NK-92 treated with Interleukin-12 subunit alpha and Interleukin-12 subunit beta, amount 100 ng/mL, for 24 hours (cell line): Measurements from ENCODE around the gene SART3.
A peak's percentile ranks its signal among the peaks of the same experiment; 100 is the strongest.

Experiments
- DNase-seq: peaks from one replicate; lab custom pipeline; 2025; lab: John Stamatoyannopoulos, UW

Gene SART3, protein sequence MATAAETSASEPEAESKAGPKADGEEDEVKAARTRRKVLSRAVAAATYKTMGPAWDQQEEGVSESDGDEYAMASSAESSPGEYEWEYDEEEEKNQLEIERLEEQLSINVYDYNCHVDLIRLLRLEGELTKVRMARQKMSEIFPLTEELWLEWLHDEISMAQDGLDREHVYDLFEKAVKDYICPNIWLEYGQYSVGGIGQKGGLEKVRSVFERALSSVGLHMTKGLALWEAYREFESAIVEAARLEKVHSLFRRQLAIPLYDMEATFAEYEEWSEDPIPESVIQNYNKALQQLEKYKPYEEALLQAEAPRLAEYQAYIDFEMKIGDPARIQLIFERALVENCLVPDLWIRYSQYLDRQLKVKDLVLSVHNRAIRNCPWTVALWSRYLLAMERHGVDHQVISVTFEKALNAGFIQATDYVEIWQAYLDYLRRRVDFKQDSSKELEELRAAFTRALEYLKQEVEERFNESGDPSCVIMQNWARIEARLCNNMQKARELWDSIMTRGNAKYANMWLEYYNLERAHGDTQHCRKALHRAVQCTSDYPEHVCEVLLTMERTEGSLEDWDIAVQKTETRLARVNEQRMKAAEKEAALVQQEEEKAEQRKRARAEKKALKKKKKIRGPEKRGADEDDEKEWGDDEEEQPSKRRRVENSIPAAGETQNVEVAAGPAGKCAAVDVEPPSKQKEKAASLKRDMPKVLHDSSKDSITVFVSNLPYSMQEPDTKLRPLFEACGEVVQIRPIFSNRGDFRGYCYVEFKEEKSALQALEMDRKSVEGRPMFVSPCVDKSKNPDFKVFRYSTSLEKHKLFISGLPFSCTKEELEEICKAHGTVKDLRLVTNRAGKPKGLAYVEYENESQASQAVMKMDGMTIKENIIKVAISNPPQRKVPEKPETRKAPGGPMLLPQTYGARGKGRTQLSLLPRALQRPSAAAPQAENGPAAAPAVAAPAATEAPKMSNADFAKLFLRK

DNA sequence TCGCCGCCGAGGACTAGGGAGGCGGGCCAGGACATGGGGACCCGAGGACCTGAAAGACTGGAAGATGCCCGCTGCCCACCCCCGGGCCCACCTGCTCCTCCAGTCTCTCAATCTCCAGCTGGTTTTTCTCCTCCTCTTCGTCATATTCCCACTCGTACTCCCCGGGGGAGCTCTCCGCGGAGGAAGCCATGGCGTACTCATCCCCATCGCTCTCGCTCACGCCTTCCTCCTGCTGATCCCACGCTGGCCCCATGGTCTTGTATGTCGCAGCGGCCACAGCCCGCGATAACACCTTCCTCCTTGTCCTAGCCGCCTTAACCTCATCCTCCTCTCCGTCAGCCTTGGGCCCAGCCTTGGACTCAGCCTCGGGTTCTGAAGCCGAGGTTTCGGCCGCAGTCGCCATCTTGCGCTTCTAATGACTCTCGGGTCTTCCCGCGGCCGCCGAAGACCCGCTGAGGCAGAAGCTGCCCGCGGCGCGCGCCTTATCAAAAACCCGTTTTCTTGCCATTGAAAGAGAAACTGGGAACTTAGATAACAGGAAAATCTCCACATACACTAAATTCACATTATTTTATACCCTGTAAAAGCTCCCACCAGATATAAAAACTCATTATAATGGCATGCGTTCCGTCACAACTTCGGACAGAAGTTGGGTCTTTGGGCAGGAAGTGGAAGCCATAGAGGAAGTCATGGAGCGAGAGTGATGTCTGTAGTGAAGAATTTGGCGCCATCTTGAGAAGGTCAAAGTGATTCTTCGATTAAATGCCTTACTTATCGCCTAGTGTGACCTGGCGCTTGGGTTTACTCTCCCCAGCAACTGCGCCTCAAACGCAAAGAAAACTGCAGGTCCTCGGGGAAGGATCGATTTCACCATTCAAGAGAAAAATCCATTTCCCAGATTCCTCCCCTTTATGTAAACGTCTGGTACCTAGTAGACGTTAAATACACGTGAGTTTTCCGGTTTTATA lies at the start of gene SART3:
Gene SART3 (minus strand): TSS at position 422 of the 968 bp plus-strand sequence. CDS start 19 bp downstream, at position 403.
- DNase-seq = peak; percentile 60

DNA sequence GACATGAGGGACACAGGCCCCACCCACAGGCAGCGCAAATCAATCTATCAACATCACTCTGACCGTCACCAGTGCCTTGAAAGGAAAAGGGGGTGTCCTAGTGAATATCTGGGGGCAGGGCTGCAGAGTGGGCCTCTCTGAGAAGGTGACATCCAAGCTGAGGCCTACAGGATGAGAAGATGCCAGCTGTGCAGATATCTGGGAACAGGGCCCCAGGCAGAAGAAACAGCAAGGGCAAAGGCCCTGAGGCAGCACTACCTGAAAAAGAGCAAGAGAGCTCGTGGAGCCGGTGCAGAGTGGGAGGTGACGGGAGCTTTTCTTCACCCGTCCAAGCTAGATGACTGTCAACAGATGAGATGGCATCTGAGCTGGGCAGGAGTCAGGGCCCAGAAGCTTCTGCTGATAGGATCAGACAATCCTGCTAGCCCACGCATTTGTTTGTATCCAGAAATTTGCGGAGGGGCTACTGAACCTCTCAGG lies 49.4 kb upstream of the SART3 start:
- DNase-seq = no peak

DNA sequence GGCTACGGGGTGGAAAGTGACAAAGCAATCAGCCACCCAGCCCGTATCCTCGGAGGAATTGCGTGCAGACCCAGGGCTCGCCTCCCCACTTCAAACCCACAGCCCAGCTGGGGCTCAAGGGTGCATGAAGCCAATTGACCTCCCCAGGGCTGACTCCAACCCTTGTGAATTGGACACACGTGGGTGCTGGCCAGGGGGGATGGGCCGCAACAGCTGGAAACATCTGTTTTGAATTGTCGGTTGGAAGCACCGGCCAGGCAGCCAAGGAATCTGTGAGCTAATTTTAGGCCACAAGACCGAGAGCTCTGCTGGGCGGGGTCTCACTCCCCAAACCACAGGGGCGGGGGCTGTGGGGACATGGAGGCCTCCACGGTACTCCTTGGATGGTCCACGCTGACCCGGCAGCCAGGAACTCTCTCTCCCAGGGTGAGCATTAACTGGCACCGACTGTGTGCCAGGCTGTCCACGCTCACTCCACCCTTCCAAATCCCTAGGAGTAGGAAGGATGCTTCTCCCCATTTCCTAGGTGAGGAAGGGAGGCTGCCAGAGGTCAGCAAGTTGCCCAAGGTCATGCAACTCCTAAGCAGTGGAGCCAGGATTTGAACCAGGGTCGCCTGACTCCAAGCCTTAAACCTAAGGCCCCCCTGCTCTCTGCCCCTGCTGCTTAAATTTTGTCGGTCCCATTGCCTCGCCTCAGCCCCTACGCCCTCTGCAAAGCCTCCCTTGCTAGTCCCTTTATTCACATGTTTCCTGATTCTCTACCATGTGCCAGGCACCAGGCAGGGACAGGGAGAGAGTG lies 48.8 kb upstream of the SART3 start:
- no peak for DNase-seq

DNA sequence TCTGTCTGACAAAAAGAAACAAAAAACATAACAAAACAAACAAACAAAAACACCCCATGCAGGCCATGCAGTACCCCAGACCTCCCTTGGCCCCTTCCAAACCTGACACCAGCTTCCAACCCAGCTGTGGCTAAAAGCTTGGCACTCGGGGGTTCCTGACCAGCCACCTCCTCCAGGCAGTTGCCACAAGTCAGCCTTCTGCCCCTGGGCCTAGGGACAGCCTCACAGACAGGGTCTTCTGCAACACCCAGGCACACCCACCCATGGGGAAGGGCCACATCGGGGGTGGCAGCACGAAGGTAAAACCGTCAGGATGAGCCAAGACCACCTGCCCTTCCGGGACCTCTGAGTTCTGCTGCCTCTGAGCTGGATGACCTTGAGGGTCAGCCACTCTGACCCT lies 47.6 kb upstream of the SART3 start:
- no peak for DNase-seq

DNA sequence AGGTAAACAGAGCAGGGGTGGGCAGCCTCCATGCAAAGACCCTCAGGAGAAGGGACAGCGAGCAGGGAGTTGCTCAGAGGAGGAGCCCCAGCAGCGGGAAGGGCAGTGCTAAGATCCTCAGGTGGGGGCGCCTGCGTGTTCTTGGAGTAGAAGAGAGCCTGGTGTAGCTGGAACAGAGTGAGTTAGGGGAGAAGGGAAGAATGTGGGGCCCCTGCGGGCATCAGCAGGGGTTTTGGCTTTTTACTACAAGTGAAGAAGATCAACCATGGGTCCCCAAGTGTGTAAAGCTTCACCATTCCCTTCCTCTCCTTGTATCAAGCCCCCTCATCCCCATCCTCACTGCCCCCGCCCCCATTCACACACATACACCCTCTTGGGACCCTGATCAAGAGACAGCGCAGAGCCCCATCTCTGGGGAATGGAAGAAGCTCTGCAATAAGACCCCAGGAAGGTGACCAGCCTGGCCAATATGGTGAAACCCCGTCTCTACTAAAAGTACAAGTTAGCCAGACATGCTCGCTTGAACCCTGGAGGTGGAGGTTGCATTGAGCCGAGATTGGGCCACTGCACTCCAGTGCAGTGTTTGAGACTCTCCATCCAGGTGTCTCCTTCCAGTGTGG lies 47.1 kb upstream of the SART3 start:
- no peak for DNase-seq

DNA sequence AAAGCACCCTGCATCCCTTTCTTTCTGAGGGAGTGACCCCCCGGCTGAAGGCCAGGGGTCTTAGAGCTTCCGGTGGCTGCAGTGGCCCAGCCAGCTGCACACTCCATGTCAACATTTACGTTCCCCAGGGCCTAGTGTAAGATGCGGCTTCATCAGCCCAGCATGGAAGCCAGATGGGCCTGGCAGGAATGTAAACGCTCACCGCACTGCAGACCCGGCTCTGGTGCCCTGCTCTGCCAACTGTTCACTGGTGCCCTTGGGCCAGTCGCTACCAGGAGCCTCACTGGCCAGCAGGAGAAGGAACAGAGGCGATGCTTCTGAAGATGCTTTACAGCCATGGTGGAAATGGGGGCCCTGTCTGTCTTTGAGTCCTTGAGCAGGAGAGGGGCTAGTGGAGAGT lies 45.5 kb upstream of the SART3 start:
- no peak for DNase-seq

DNA sequence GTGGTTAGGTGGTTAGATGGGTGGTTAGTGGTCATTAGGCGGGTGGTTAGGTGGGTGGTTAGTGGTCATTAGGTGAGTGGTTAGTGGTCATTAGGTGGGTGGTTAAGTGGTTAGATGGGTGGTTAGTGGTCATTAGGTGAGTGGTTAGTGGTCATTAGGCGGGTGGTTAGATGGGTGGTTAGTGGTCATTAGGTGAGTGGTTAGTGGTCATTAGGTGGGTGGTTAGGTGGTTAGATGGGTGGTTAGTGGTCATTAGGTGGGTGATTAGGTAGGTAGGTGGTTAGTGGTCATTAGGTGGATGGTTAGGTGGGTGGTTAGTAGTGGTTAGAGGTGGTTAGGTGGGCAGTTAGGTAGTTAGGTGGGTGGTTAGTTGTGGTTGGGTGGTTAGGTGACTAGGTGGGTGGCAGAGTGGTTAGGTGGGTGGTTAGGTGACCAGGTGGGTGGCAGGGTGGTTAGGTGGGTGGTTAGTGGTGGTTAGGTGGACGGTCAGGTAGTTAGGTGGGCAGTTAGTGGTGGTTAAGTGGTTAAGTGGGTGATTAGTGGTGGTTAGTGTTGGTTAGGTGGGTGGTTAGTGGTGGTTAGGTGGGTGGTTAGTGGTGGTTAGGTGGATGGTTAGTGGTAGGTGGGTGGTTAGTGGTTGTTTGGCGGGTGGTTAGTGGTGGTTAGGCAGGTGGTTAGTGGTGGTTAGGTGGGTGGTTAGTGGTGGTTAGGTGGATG lies 44.9 kb upstream of the SART3 start:
- no peak for DNase-seq

DNA sequence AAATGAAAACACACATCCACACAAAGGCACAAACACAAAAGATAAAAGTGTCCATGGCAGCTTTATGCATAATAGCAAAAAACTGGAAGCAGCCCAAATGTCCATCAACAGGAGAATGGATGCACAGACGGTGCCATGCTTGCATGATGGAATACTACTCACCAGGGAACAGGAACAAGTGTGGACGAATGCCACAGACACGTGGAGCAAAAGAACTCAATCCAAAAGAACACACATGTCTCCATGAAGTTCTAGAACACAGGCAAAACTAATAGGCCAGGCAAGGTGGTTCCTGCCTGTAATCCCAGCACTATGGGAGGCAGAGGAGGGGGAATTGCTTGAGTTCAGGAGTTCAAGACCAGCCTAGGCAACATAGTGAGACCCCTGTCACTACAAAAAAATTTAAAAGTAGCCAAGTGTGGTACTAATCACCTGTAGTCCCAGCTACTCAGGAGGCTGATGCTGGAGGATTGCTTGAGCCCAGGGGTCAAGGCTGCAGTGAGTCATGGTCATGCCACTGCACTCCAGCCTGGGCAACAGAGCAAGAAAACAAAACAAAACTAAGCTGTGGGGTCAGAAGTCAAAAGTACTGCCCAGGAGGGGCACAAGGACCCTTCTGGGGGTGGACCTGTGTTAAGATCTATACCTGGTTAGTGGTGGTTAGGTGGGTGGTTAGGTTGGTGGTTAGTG lies 44.2 kb upstream of the SART3 start:
- no peak for DNase-seq

DNA sequence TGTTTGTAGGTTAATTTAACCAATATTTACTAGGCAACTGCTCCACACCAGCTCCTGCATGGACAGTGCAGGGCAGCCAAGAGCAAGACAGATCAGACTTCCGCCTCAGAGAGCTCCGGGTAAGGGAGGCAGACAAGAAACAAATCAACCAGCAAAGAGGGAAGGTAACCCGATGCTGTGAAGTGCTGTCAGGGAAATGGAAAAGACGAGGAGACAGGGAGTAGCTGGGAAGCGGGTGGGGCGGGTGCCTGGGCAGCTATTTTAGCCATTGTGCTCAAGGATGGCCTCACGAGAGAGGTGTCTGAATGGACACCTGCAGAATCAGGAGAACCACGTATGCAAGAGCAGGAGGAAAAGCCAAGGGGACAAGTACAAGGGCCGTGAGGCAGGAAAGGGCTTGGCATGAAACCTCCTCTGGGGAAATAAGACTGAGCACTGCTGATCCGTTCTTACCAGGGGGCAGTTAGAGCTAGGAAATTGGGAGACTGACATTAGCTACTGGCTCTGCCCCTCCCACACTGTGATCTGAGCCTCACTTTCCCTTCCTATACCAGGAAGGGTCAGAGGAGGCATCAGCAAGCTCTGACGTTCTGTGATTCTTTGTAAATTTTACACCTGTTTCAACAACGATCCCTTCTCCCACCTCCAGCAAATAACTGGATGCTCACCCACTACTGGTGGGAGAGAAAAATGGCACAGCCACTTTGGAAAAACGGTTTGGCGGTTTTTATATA lies 43.4 kb upstream of the SART3 start:
- DNase-seq = no peak

DNA sequence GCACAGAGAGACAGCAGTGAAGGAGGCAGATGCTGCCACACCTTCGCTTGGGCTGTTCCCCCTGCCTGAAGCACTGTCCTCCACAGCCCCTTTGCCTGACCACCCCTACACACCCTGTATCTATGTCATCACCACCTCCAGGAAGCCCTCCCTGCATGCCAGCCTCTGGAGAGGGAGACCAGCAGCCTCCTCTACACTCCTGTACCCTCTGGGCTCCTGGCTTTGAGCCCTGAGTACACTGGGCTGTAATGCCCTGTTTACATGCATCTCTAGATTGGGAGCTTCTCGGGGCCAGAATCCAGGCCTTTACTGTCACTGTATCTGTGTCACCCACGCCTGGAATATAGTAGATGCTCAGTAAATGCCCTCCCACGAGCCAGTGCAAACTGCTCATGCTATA lies 42.8 kb upstream of the SART3 start:
- no peak for DNase-seq

DNA sequence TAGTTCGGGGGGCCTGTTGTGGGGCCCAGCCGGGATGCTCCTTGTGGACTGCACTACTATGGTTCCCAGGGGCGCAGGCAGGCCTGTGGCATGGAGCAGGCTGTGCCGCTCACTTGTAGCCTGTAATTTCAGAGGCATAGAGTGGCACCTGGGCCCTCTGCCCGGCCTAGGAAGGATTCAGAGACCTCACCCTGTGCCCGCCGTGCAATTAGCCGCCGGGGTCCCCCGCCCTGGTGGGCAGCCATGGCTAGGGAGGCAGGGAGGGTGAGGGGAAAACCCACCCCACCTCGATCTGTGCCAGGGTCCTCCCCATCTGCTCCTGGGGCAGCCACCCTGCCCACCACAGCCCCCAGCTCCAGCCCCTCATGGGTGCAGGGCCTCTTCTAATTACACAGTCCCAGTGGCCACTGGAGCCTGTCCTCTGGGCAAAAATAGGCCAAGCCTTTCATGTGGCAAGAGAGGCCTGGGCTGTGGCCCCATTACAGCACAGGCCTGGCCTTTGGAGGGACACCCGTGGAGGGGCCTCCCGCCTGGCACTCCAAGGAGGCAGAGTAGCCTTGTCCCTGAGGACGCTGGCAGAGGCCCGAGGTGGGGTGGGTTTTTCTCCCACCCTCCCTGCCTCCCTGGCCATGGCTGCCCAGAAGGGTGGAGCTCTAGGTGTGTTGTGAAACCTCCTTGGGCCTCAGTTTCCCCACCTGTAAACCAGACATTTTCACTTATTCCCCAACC lies 42.2 kb upstream of the SART3 start:
- no peak for DNase-seq

DNA sequence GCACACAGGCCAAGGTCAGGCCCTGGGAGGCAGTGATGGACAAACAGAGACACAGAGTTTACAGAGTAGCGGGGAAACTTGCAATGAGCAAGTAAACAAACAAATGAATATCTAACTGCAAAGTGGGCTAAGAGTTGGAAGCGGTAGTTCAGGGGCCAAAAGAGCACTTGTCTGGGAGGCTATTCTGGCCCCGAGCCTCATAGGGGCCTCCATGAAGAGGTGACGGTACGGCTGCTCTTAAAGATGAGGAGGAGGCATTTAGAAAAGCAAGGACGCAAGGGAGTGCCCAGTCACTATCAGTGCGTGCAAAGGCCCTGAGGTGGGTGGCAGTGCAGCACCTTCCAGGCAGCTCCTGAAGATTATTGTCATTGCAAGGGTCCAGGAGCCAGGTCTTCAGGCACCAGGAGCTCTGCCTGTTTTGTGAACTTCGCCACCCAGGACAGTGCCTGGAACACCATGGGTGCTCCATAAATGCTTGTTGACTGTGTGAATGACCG lies 41.3 kb upstream of the SART3 start:
- no peak for DNase-seq

DNA sequence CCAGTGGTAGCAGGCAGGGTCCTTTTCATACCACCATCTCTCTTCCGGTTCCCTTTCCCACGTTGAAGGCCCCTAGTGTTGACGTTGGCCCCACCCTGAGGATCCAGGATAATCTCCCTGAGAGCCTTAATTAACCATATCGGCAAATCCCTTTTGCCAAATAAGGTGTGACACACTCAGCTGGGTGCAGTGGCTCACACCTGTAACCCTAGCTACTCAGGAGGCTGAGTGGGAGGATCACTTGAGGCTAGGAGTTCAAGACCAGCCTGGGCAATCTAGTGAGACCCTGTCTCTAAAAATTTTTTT lies 39.7 kb upstream of the SART3 start:
- no peak for DNase-seq

DNA sequence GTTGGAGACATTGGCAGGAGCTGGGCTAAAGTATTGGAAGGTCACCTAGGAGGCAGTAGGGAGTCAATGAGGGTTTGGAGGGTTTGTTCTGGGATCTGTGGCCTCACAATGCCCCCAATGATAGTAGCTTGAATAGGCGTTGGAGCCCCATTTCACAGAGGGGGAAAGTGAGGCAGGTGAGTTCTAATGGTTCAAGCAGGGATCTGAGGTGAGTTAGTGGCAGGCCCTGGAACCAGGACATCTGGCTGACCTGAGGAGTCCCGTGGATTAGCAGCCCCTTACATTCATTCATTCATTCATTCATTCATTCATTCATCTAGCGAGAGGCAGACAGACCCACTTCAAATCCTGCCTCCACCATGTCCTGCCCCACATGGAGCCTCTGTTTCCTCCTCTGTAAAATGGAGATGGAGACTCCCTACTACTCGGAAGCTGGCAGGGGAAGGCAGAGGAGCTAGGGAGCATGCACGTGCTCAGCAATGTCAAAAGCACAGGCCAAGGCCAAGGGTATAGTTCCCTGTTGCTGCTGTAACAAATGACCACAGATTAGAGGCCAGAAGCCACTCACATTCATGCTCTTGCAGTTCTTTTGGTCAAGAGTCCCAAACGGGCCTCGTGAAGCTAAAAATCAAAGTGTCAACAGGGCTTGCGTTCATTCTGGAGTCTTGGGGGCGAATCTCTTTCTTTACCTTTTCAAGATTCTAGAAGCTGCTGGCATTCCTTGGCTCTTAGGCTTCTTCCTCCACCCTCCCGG lies 39.2 kb upstream of the SART3 start:
- DNase-seq = no peak

DNA sequence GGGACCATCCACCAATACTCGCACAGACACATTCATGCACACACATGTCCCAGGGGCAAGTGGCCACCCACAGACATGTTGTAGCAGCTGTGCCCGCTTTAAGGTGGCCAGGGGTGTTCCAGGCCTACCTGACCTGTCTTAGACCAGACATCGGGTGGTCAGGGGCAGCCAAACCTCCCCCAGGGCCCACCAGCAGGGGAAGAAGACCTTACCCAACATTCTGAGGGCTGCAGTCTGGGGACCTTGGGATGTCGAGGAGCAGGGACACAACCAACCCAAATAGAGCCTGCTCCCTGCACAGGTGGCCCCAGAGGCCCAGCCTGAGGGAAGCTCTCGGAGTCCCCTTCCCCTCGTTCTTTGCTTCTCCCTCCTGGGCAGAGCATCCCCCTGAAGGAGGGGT lies 38.6 kb upstream of the SART3 start:
- no peak for DNase-seq

DNA sequence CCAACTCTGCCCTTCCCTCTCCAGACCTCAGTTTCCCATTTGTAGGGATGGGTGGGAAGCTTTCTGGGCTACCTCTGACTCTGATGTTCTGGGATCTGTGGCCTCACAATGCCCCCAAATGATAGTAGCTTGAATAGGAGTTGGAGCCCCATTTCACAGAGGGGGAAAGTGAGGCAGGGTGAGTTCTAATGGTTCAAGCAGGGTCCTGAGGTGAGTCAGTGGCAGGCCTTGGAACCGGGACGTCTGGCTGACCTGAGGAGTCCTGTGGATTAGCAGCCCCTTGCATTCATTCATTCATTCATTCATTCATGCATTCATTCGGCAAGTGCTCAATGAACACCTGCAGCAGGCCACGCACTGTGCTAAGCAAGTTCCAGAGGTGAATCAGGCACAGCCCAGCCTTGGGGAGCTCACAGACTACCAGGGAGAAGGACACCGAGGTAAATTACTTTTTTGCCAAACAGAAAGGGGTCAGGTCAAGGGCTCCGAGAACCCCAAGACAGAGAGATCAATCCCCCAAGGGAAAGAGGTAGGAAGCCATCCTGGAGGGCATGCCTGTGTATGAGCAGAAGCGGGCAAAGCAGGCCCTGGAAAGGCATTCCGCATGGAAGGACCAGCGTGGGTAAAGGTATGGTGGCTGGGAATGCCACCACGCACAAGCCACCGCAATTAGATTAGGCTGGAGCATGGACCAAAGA lies 37.7 kb upstream of the SART3 start:
- DNase-seq = no peak
